ENCODE data around the gene C22orf42.

C22orf42 gene

GRCh38 chr22:32132783-32133182, 26.3 kb downstream of the C22orf42 start:
- no peak for DNase-seq

DNA sequence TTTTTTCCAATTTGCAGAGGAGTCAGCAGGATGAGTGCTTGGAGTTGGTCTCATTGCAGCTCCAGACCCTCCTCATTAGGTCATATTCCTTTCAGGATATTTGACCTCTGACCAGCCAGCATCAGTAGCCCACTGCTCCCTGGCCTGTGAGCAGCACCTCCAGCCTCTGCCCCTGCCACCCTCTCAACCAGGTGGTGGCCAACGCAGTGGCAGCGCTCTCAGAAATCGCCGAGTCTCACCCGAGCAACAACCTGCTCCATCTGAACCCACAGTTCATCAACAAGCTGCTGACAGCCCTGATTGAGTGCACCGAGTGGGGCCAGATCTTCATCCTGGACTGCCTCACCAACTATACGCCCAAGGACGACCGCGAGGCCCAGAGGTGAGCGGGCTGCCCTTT, 27.0 kb downstream of the C22orf42 start:
- DNase-seq: no peak

GRCh38 chr22:32130464-32130863, 28.6 kb downstream of the C22orf42 start:
- no peak for DNase-seq

- DNase-seq: no peak
These were observed 31.2 kb downstream of the C22orf42 start for GRCh38 chr22:32127904-32128303.

DNA sequence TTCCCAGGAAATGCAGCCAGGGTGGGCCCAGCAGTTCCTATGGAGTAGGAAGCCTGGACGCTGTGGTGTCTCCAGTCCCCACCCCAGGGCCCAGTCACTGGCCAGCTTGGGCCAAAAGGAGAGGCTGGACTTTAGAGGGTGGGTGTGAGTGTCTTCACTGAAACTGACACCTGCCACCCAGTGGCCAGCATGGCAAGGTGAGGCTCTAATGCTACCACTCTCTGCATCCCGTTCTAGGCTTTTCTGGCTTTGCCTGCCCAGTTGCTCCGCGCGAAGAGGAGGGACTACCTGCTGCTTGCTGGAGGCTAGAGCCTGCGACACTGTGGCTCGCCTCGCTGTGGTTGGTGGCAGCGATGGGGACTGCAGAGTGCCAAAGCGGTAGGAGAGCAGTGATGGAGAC, 35.4 kb downstream of the C22orf42 start:
- DNase-seq: no peak

DNA sequence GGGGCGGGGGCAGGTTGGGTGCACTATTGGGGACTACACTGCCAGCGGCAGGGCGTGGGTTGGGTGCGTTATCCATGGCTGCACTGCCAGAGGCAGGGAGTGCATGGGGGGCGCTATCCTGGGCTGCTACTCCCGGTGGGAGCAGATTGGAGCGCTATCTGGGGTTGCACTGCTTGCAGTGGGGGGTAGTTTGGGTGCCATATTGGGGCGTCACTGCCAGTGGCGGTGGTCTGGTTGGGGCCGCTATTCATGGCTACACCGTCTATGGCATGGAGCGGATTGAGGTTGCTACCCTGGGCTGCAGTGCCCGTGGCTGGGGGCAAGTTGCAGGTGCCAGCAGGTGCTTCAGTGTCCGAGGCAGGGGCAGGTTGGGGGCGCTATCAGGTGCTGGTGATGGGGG, 36.2 kb downstream of the C22orf42 start:
- DNase-seq: no peak

- no peak for DNase-seq
These were observed 38.5 kb downstream of the C22orf42 start for GRCh38 chr22:32120603-32121002.

DNA sequence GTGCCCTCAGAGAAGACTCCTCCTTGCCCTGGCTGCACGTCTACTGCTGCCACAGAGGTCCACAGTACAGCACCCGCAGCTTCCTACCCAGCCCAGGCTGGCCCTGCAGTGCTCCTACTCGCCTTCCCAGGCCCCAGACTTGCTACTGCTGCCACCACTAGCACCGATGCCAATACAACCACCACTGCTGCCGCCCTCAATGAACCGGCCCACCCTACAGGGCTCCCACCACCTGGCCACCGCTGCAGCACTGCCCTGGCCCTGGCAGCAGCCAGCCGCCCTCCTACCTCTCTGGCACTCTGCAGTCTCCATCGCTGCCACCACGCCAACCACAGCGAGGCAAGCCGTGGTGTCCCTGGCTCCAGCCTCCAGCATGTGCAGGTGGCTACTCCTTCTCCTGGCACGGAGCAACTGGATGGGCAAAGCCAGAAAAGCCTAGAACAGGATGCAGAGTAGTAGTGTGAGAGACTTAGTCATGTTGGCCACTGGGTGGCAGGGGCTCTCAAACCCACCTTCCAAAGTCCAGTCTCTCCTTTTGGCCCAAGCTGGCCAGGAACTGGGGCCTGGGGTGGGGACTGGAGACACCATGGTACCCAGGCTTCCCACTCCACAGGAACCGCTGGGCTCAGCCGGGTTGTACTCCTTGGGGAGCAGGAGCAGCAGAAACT, 39.4 kb downstream of the C22orf42 start:
- no peak for DNase-seq

GRCh38 chr22:32112380-32112779, 46.7 kb downstream of the C22orf42 start:
- DNase-seq: no peak

DNA sequence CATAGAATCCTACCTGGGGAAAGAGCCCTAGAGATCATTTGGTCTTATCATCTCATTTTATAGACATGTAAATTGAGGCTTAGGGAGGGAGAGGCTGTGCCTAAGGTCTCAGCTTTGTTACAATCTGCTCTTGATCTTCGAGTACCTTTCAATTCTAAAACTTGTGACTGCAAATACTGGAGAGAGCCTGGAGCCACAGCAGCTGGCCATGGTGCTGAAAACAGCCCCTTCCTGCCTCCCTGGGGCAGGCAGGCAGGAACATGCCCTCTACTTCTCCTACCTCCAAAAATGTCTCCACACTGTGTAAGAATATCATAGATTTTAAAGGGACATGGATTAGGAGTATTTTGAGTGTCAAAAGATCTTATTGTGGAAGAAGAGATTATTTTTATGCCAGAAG, 52.2 kb downstream of the C22orf42 start:
- DNase-seq: no peak

- no peak for DNase-seq
These were observed 55.3 kb downstream of the C22orf42 start for GRCh38 chr22:32103658-32104315.

DNA sequence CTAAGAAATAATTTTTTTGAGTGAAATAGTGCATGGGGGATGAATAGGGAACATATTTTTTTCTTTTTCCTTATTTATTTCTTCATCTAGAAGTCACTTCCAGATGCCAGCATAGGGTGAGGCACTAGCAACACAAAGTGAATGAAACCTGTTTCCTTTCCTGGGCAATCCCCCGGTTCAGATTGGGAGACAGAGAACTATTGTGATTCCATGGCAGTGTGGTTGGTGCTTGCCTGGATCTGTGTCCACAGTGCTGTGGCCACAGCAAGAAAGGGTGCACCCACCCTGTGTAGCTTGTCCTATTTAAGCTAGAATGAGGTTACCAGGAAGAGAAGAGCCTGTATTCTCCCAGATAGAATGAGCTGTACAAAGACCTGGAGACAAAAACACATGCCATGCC, 58.4 kb downstream of the C22orf42 start:
- DNase-seq: no peak
